Natural killer cell (primary cell): ENCODE data around the gene MXRA7. TPM values are rescaled to one million over a fixed set of nuclear protein-coding genes. Genes with fewer than 3 reads are reported as not detected.

Source experiments
- ATAC-seq, 3 donors: fragments of 150-1000 bp in 2 of 3; fragments of 200-7000 bp in 1 of 3; cut with Tn5 transposase; 1 replicate in 1 of 3; 2 replicates in 2 of 3; pipeline ENCODE4 v1.10.0; 2021; ENCODE audit warnings: mild to moderate bottlenecking in 2 of 3, moderate library complexity in 2 of 3
- DNase-seq, 2 donors: peaks; one replicate each; pipeline versions ENCODE4 v3.0.0 to v3.0.0-alpha.2; 2013 to 2021; ENCODE audit warnings: mixed read lengths in 1 of 2
- H3K27ac ChIP-seq: one replicate; pipeline ENCODE4 v1.5.1; 2013; ENCODE audit warnings: mild to moderate bottlenecking, low read length
- H3K27me3 ChIP-seq: one replicate; pipeline ENCODE4 v1.6.1; 2013; ENCODE audit warnings: low read length; ENCODE audit not compliant: control insufficient read depth, insufficient read depth
- H3K36me3 ChIP-seq: one replicate; pipeline ENCODE4 v1.6.1; 2013; ENCODE audit warnings: low read length; ENCODE audit not compliant: control insufficient read depth, insufficient read depth
- H3K4me1 ChIP-seq: one replicate; pipeline ENCODE4 v1.6.1; 2013; ENCODE audit warnings: low read length; ENCODE audit not compliant: control insufficient read depth, insufficient read depth
- H3K4me3 ChIP-seq: one replicate; pipeline ENCODE4 v1.5.1; 2013; ENCODE audit warnings: low read length
- H3K9me3 ChIP-seq: one replicate; pipeline ENCODE4 v1.6.1; 2013; ENCODE audit warnings: low read length; ENCODE audit not compliant: control insufficient read depth, insufficient read depth
- H3K27ac Mint-ChIP-seq, 2 donors: one replicate each; pipeline ENCODE4 v1.8.0; 2022; ENCODE audit warnings: mild to moderate bottlenecking in 2 of 2, mixed read lengths in 2 of 2, moderate library complexity in 1 of 2
- H3K27me3 Mint-ChIP-seq, 2 donors: one replicate each; pipeline ENCODE4 v1.8.0; 2022; ENCODE audit warnings: low read depth in 2 of 2, mixed read lengths in 2 of 2
- H3K36me3 Mint-ChIP-seq: one replicate; pipeline ENCODE4 v1.8.0; 2022; ENCODE audit warnings: mixed read lengths
- H3K4me1 Mint-ChIP-seq, 2 donors: one replicate each; pipeline ENCODE4 v1.8.0; 2022; ENCODE audit warnings: mixed read lengths in 2 of 2
- H3K4me3 Mint-ChIP-seq: one replicate; pipeline ENCODE4 v1.8.0; 2022; ENCODE audit warnings: mild to moderate bottlenecking, moderate library complexity, mixed read lengths
- H3K9me3 Mint-ChIP-seq, 2 donors: one replicate each; pipeline ENCODE4 v1.8.0; 2022; ENCODE audit warnings: mixed read lengths in 2 of 2
- CTCF ChIP-seq: fragments of 200-600 bp; IDR thresholded peaks from one replicate; pipeline ENCODE4 v1.8.0; 2022; ENCODE audit warnings: antibody characterized with exemption
- WGBS: methylation state at CpG from one replicate; pipeline ENCODE4 v1.1.7; 2013; ENCODE audit warnings: missing lambda C conversion rate; ENCODE audit not compliant: insufficient coverage; 5-methylcytosine and 5-hydroxymethylcytosine counted together
- intact Hi-C: fragments of 100-400 bp; cut with micrococcal nuclease; formaldehyde crosslinking; loops from one replicate; pipeline ENCODE4 v1.14.2; 2022
- total RNA-seq, 4 donors: library from RNA; stranded (reverse); fragments of 120-200 nt in 1 of 4; gene quantifications; one replicate each; pipeline versions ENCODE4 v1.2.3 to v1.2.4, GENCODE V29; 2013 to 2022

The MXRA7 gene
- total RNA-seq, 3 donors from 2014 or later (not counting 1 experiment from before 2014, with no cell fraction given), result 31.6 to 47.6 (median 46.5) TPM

- Histone ChIP-seq H3K36me3 (no peaks in the 10 kb centered on the region), H3K27ac (no peak overlapping the region), H3K27me3 (no peaks in the 10 kb centered on the region), H3K9me3 (no peaks in the 10 kb centered on the region), H3K4me1 (peaks cover 23% of the 10 kb centered on the region), H3K4me3 (no peak overlapping the region)
- Mint-ChIP-seq H3K4me3 (no peak overlapping the region), H3K4me1 (peaks cover 20% of the 10 kb centered on the region in 2 donors), H3K27me3 (no peaks in the 10 kb centered on the region), H3K27ac (no peak overlapping the region), H3K9me3 (no peaks in the 10 kb centered on the region), H3K36me3 (no peaks in the 10 kb centered on the region)
- no peak for ATAC-seq
- 83% methylated on average over 8 of the region's 8 CpGs for WGBS
- intact Hi-C loops, result no loop called here
- TF ChIP-seq CTCF, result no peak
- no peak for DNase-seq
These were observed 53.1 kb downstream of the MXRA7 start for GRCh38 chr17:76657505-76658241.

- no peak for TF ChIP-seq CTCF
- Mint-ChIP-seq H3K27me3 (peaks cover 0 to 6% of the 10 kb centered on the region in 2 donors), H3K27ac (no peak overlapping the region), H3K4me3 (no peak overlapping the region), H3K36me3 (no peaks in the 10 kb centered on the region), H3K9me3 (no peaks in the 10 kb centered on the region), H3K4me1 (peaks cover 6 to 7% of the 10 kb centered on the region in 2 donors)
- no peak for ATAC-seq
- no peak overlapping the region for H3K4me3 ChIP-seq
- H3K27ac ChIP-seq, result no peak overlapping the region
- DNase-seq, result no peak
- no peaks in the 10 kb centered on the region for H3K9me3 ChIP-seq
- no peaks in the 10 kb centered on the region for H3K27me3 ChIP-seq
- intact Hi-C loops, result no loop called here
- WGBS, result 100% methylated on average over 1 of the region's 1 CpG
- peaks cover 15% of the 10 kb centered on the region for H3K4me1 ChIP-seq
- H3K36me3 ChIP-seq, result no peaks in the 10 kb centered on the region
These were observed 56.4 kb downstream of the MXRA7 start for GRCh38 chr17:76654408-76654807.

GRCh38 chr17:76650504-76650903 is 60.3 kb downstream of the MXRA7 start:
- Mint-ChIP-seq H3K36me3 (peaks cover 11% of the 10 kb centered on the region), H3K27ac (no peak overlapping the region), H3K27me3 (peaks cover 11% of the 10 kb centered on the region in 2 donors), H3K9me3 (peaks cover 0 to 4% of the 10 kb centered on the region in 2 donors), H3K4me3 (no peak overlapping the region), H3K4me1 (no peaks in the 10 kb centered on the region)
- DNase-seq (no peak), ATAC-seq (no peak)
- Histone ChIP-seq H3K9me3 (no peaks in the 10 kb centered on the region), H3K4me1 (no peaks in the 10 kb centered on the region), H3K27me3 (no peaks in the 10 kb centered on the region), H3K36me3 (no peaks in the 10 kb centered on the region), H3K27ac (no peak overlapping the region), H3K4me3 (no peak overlapping the region)
- intact Hi-C loops, result no loop called here
- WGBS, result 95% methylated on average over 2 of the region's 5 CpGs
- no peak for TF ChIP-seq CTCF

GRCh38 chr17:76646712-76647111 is 64.1 kb downstream of the MXRA7 start:
- intact Hi-C loops, result no loop called here
- ATAC-seq (no peak), DNase-seq (no peak)
- Mint-ChIP-seq H3K27me3 (peaks cover 11 to 14% of the 10 kb centered on the region in 2 donors), H3K27ac (no peak overlapping the region), H3K9me3 (peaks cover 0 to 4% of the 10 kb centered on the region in 2 donors), H3K4me3 (no peak overlapping the region), H3K4me1 (no peaks in the 10 kb centered on the region), H3K36me3 (peaks cover 11% of the 10 kb centered on the region)
- Histone ChIP-seq H3K4me1 (no peaks in the 10 kb centered on the region), H3K27ac (no peak overlapping the region), H3K4me3 (no peak overlapping the region), H3K27me3 (no peaks in the 10 kb centered on the region), H3K36me3 (no peaks in the 10 kb centered on the region), H3K9me3 (no peaks in the 10 kb centered on the region)
- WGBS, result no CpG with 5 or more reads among the region's 1 CpG
- TF ChIP-seq CTCF, result no peak
